H1 (cell line): ENCODE measurements around the gene GNAL. TPM values are rescaled to one million over a fixed set of nuclear protein-coding genes. Genes with fewer than 3 reads are reported as not detected.
"Not testable (repeated sequence)": the region's sequence is repeated elsewhere in the genome, so short reads cannot be mapped to it uniquely, and the experiment has no call there.

Source experiments
- CTCF ChIA-PET: fragments of 300-600 bp; sonication (Branson Sonifier 250); formaldehyde crosslinking; loops from one replicate; lab custom pipeline; 2021; ENCODE audit not compliant: partially characterized antibody; lab: Charles Lee
- POLR2A ChIA-PET: fragments of 300-600 bp; sonication (Branson Sonifier 250); formaldehyde crosslinking; loops from one replicate; lab custom pipeline; 2021; ENCODE audit warnings: inconsistent platforms; ENCODE audit not compliant: partially characterized antibody; lab: Charles Lee
- DNase-seq, 2 experiments: peaks; one replicate each; pipeline versions ENCODE4 v3.0.0 to v3.0.0-alpha.2; 2010 to 2022; ENCODE audit warnings: low spot score in 2 of 2, low read depth in 1 of 2, mixed read lengths in 1 of 2
- FAIRE-seq: peaks from 2 replicates; lab custom pipeline; 2011; peaks lifted over from hg19 to GRCh38; lab: Jason Lieb, UNC
- H2AFZ ChIP-seq: 2 replicates; pipeline ENCODE4 v1.8.1; 2012; ENCODE audit warnings: low read length, inconsistent platforms
- H2AK5ac ChIP-seq: 2 replicates; pipeline ENCODE4 v1.6.1; 2013; ENCODE audit warnings: low read depth, low read length
- H2BK120ac ChIP-seq: replicated peaks from 2 replicates; pipeline ENCODE3; 2013; ENCODE audit warnings: low read depth, low read length, inconsistent platforms
- H2BK12ac ChIP-seq: 2 replicates; pipeline ENCODE4 v1.6.1; 2013; ENCODE audit warnings: low read depth, low read length
- H2BK15ac ChIP-seq: 2 replicates; pipeline ENCODE4 v1.6.1; 2013; ENCODE audit warnings: low read length
- H2BK20ac ChIP-seq: 2 replicates; pipeline ENCODE4 v1.6.1; 2013; ENCODE audit warnings: low read length
- H2BK5ac ChIP-seq: 2 replicates; pipeline ENCODE4 v1.6.1; 2013; ENCODE audit warnings: low read depth, low read length
- H3K14ac ChIP-seq: 2 replicates; pipeline ENCODE4 v1.6.1; 2013; ENCODE audit warnings: inconsistent platforms; ENCODE audit not compliant: insufficient read length
- H3K18ac ChIP-seq: 2 replicates; pipeline ENCODE4 v1.6.1; 2013; ENCODE audit warnings: low read length; ENCODE audit errors: extremely low read depth
- H3K23ac ChIP-seq: 2 replicates; pipeline ENCODE4 v1.6.1; 2013; ENCODE audit warnings: inconsistent platforms; ENCODE audit not compliant: insufficient read length
- H3K23me2 ChIP-seq: 2 replicates; pipeline ENCODE4 v1.6.1; 2013; ENCODE audit warnings: low read depth, low read length
- H3K27ac ChIP-seq: 2 replicates; pipeline ENCODE4 v1.6.1; 2011; ENCODE audit warnings: low read depth, low read length, inconsistent platforms
- H3K27me3 ChIP-seq, 4 experiments: replicated peaks in 1 of 4; 1 replicate in 1 of 4; 2 replicates in 3 of 4; pipeline versions ENCODE4 v1.6.1 to v1.8.1; 2011 to 2013; ENCODE audit warnings: low read length in 3 of 4, mild to moderate bottlenecking in 3 of 4, inconsistent platforms in 2 of 4, mixed read lengths in 2 of 4, moderate library complexity in 1 of 4; ENCODE audit not compliant: control insufficient read depth in 3 of 4, insufficient read depth in 3 of 4; ENCODE audit errors: extremely low read depth in 1 of 4
- H3K36me3 ChIP-seq, 4 experiments: 2 replicates each; pipeline versions ENCODE4 v1.6.1 to v1.8.1; 2011 to 2013; ENCODE audit warnings: mild to moderate bottlenecking in 4 of 4, low read length in 3 of 4, moderate library complexity in 2 of 4, control low read depth in 1 of 4, inconsistent platforms in 1 of 4; ENCODE audit not compliant: insufficient read depth in 4 of 4, control insufficient read depth in 2 of 4
- H3K4ac ChIP-seq: replicated peaks from 2 replicates; pipeline ENCODE3; 2013; ENCODE audit warnings: low read length, low read depth, mixed read lengths, inconsistent platforms; ENCODE audit not compliant: insufficient read length
- H3K4me1 ChIP-seq, 4 experiments: replicated peaks in 1 of 4; 1 replicate in 1 of 4; 2 replicates in 3 of 4; pipeline versions ENCODE4 v1.6.1 to v1.8.1; 2011 to 2013; ENCODE audit warnings: low read length in 3 of 4, inconsistent platforms in 2 of 4, mixed read lengths in 1 of 4; ENCODE audit not compliant: insufficient read depth in 4 of 4, control insufficient read depth in 3 of 4
- H3K4me2 ChIP-seq, 2 experiments: 2 replicates each; pipeline versions ENCODE4 v1.6.1 to v1.8.1; 2011 to 2013; ENCODE audit warnings: low read depth in 2 of 2, low read length in 2 of 2, control low read depth in 1 of 2, inconsistent platforms in 1 of 2, mild to moderate bottlenecking in 1 of 2; ENCODE audit not compliant: insufficient read depth in 1 of 2
- H3K4me3 ChIP-seq, 4 experiments: fragments of 200-600, 300-600 bp in 1 of 4; sonication (generic), shearing (Covaris generic), sonication (Bioruptor Twin) in 1 of 4; 2 replicates each; pipeline versions ENCODE4 v1.5.1 to v1.8.1; 2011 to 2016; ENCODE audit warnings: low read length in 4 of 4, low read depth in 3 of 4, control low read depth in 2 of 4, inconsistent platforms in 2 of 4, mild to moderate bottlenecking in 2 of 4, mixed read lengths in 1 of 4, moderate library complexity in 1 of 4; ENCODE audit not compliant: insufficient read depth in 2 of 4; ENCODE audit errors: extremely low read depth in 1 of 4
- H3K56ac ChIP-seq: replicated peaks from 2 replicates; pipeline ENCODE3; 2013; ENCODE audit warnings: low read depth, mild to moderate bottlenecking, mixed read lengths, low read length, inconsistent platforms; ENCODE audit not compliant: insufficient read length
- H3K79me1 ChIP-seq: 2 replicates; pipeline ENCODE4 v1.6.1; 2013; ENCODE audit warnings: low read depth, low read length, control low read depth
- H3K79me2 ChIP-seq, 2 experiments: 2 replicates each; pipeline versions ENCODE4 v1.6.1 to v1.8.1; 2012 to 2013; ENCODE audit warnings: low read length in 2 of 2, mild to moderate bottlenecking in 2 of 2, inconsistent platforms in 1 of 2; ENCODE audit not compliant: insufficient read depth in 2 of 2, control insufficient read depth in 1 of 2
- H3K9ac ChIP-seq, 4 experiments: replicated peaks in 1 of 4; 1 replicate in 1 of 4; 2 replicates in 3 of 4; pipeline versions ENCODE4 v1.6.1 to v1.8.1; 2011 to 2013; ENCODE audit warnings: low read depth in 3 of 4, low read length in 3 of 4, control low read depth in 2 of 4, mild to moderate bottlenecking in 2 of 4, moderate library complexity in 2 of 4, inconsistent platforms in 1 of 4; ENCODE audit errors: extremely low read depth in 1 of 4
- H3K9me3 ChIP-seq, 2 experiments: 2 replicates each; pipeline versions ENCODE4 v1.6.1 to v1.8.1; 2012 to 2013; ENCODE audit warnings: mild to moderate bottlenecking in 2 of 2, moderate library complexity in 2 of 2, control low read depth in 1 of 2, inconsistent platforms in 1 of 2, low read depth in 1 of 2, low read length in 1 of 2, mixed read lengths in 1 of 2; ENCODE audit not compliant: insufficient read depth in 2 of 2
- H4K20me1 ChIP-seq, 2 experiments: replicated peaks in 1 of 2; 2 replicates each; pipeline versions ENCODE3 to v1.8.1; 2011 to 2013; ENCODE audit warnings: inconsistent platforms in 2 of 2, low read length in 2 of 2, mild to moderate bottlenecking in 1 of 2; ENCODE audit not compliant: insufficient read depth in 2 of 2, control insufficient read depth in 1 of 2
- H4K5ac ChIP-seq: 2 replicates; pipeline ENCODE4 v1.6.1; 2013; ENCODE audit warnings: low read length, low read depth, mixed read lengths, inconsistent platforms; ENCODE audit not compliant: insufficient read length
- H4K8ac ChIP-seq: 2 replicates; pipeline ENCODE4 v1.8.0; 2013; ENCODE audit warnings: mild to moderate bottlenecking, moderate library complexity, low read length, inconsistent platforms; ENCODE audit not compliant: insufficient read depth; ENCODE audit errors: extremely low read depth
- H4K91ac ChIP-seq: replicated peaks from 2 replicates; pipeline ENCODE3; 2013; ENCODE audit warnings: low read length, mixed read lengths, inconsistent platforms; ENCODE audit not compliant: insufficient read length
- ATF2 ChIP-seq: IDR thresholded peaks from 2 replicates; pipeline ENCODE4 v1.6.1; 2012; ENCODE audit warnings: low read length, inconsistent platforms
- NRF1 ChIP-seq: IDR thresholded peaks from 2 replicates; pipeline ENCODE4 v1.6.1; 2011; ENCODE audit warnings: mild to moderate bottlenecking, low read depth, low read length, improper control_type of control experiment
- WGBS, 2 experiments: shearing (Covaris generic) in 1 of 2; methylation state at CpG; one replicate each; pipeline versions ENCODE4 v1.1.6 to v1.1.7; 2013 to 2015; ENCODE audit warnings: low lambda C conversion rate in 2 of 2, mixed read lengths in 2 of 2, inconsistent platforms in 1 of 2, low coverage in 1 of 2, missing lambda C conversion rate in 1 of 2; ENCODE audit not compliant: insufficient replicate concordance in 2 of 2, insufficient coverage in 1 of 2, insufficient read length in 1 of 2; ENCODE audit errors: extremely low coverage in 1 of 2, missing lambda C conversion rate in 1 of 2; 5-methylcytosine and 5-hydroxymethylcytosine counted together
- polyA plus RNA-seq, 7 experiments: library from polyadenylated mRNA; depleted of rRNA in 3 of 7; stranded (reverse) in 5 of 7; unstranded in 2 of 7; fragments of >200 nt in 5 of 7; fragments of 200-250 nt in 2 of 7; gene quantifications; 1 replicate in 5 of 7; 2 replicates in 1 of 7; 4 replicates in 1 of 7; pipeline versions ENCODE4 v1.2.1 to v1.2.3, GENCODE V29; 2011 to 2013; ENCODE audit warnings: missing spikeins in 2 of 7, mixed read lengths in 2 of 7
- total RNA-seq: library from RNA; stranded (reverse); fragmentation: NEBNext Ultra II Directional; extraction: Animal tissue kit (Norgen Biotek cat#: 25700); gene quantifications from 2 replicates; pipeline ENCODE4 v1.2.1, GENCODE V29; 2021

GNAL gene
- total and polyA plus RNA-seq, 2 of the 8 experiments (the other 6 are each of a cell fraction or from before 2014, with no cell fraction given), result 13.2 to 18.3 TPM

DNA sequence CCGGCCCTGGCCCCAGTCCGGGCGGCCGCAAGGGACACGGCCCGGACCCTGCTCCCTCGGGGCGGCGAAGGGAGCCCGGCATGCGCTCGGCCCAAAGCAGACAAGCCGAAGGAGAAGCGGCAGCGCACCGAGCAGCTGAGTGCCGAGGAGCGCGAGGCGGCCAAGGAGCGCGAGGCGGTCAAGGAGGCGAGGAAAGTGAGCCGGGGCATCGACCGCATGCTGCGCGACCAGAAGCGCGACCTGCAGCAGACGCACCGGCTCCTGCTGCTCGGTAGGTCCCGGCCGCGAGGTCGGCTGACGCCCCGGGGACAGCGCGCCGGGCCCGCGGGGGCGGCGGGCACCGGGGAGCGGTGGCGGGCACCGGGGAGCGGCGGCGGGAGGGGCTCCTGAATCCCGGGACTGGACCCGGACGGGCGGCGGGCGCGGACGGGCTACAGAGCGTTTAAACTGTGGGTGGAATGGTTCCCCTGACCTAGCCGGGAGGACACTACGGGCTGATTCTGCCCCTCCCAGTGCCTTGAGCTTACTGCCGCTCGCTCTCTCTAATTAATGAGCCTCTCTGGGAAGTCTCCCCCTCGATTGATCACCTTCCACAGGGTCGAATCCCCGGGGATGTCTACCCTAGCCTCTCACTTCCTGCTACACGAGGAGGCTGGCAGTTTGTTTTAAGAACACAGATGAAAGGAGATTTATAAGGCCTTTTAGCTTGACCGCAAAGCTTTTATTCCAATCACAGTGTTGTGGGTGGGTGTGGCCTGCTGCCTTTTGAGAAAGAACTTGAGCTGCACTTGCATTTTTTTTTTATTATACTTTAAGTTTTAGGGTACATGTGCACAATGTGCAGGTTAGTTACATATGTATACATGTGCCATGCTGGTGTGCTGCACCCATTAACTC, 853 bp downstream of the GNAL start (continued):
- no peak for TF ChIP-seq ATF2
- no peak for TF ChIP-seq NRF1

DNA sequence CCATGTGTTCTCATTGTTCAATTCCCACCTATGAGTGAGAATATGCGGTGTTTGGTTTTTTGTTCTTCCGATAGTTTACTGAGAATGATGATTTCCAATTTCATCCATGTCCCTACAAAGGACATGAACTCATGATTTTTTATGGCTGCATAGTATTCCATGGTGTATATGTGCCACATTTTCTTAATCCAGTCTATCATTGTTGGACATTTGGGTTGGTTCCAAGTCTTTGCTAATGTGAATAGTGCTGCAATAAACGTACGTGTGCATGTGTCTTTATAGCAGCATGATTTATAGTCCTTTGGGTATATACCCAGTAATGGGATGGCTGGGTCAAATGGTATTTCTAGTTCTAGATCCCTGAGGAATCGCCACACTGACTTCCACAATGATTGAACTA, 1.6 kb downstream of the GNAL start:
- not testable (repeated sequence) for H4K5ac ChIP-seq, H3K79me2 ChIP-seq, H3K18ac ChIP-seq, H3K4ac ChIP-seq, H4K20me1 ChIP-seq, H3K23me2 ChIP-seq, H3K4me1 ChIP-seq, H2AFZ ChIP-seq, H2BK12ac ChIP-seq, FAIRE-seq, H2BK15ac ChIP-seq, H3K9me3 ChIP-seq, DNase-seq, H2BK120ac ChIP-seq, H4K8ac ChIP-seq, H3K4me3 ChIP-seq, H3K79me1 ChIP-seq, H3K23ac ChIP-seq, H3K14ac ChIP-seq, H2AK5ac ChIP-seq, H3K9ac ChIP-seq, H2BK20ac ChIP-seq, H2BK5ac ChIP-seq, H3K27ac ChIP-seq, H3K56ac ChIP-seq, H3K36me3 ChIP-seq, H4K91ac ChIP-seq
- Histone ChIP-seq H3K27me3 (peaks cover 0 to 11% (median 4%) of the 10 kb centered on the region in 4 experiments; a peak in 3 of 7 replicates), H3K4me2 (peak overlapping the region in 1 of 2 experiments; percentile 61; a peak in 1 of 4 replicates)
- POLR2A ChIA-PET, result interaction anchor here (0.7 to 2.6 kb wide), 4 partner anchors 9 to 164 kb away, joined by 3 to 8 read pairs (median 6); no protein-coding TSS in a partner anchor
- 83% methylated on average over 2 of the region's 5 CpGs; no CpG with 5 or more reads in 1 of the 2 experiments for WGBS, 2 experiments
- CTCF ChIA-PET, result interaction anchor here (0.6 to 3.2 kb wide), 3 partner anchors 34 to 50 kb away, joined by 3 to 16 read pairs (median 3); no protein-coding TSS in a partner anchor
